HS-27A (cell line): ENCODE results near the gene OR6F1.
"Not testable (repeated sequence)": the region's sequence is repeated elsewhere in the genome, so short reads cannot be mapped to it uniquely, and the experiment has no call there.

Source experiments
- DNase-seq: peaks from one replicate; pipeline ENCODE4 v3.0.0-alpha.2; 2012; ENCODE audit warnings: low read depth, missing footprints

Gene OR6F1

GRCh38 chr1:247716546-247716945, at the start of gene OR6F1:
OR6F1 (minus strand) TSS chr1:247716646; CDS start chr1:247712755, 3,891 bp downstream.
- no peak for DNase-seq

GRCh38 chr1:247760456-247760855, 44.0 kb upstream of the OR6F1 start, which contains the start of gene OR1C1:
OR1C1 (minus strand) TSS chr1:247760556; CDS start chr1:247758406, 2,150 bp downstream.
- no peak for DNase-seq

GRCh38 chr1:247754311-247754710, 37.9 kb upstream of the OR6F1 start:
- not testable (repeated sequence) for DNase-seq

DNA sequence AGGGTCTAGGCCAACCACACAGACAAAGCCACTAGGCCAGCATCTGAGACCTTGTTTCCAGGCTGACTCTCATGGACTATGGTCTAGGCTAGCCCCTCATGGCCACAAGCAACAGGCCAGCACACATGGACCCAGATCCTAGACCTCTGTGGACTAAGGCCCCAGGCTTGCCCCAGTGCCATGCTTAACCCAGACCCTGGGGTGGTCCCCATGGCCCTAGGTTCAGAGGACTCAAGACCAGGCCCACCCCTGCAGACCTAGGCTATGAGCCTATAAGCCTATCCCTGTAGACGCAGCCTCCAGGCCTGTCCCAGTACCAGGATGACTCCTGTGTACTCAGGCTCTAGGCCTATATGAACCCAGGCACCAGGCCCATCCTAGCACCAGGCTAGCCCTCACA, 33.4 kb upstream of the OR6F1 start:
- DNase-seq = no peak

DNA sequence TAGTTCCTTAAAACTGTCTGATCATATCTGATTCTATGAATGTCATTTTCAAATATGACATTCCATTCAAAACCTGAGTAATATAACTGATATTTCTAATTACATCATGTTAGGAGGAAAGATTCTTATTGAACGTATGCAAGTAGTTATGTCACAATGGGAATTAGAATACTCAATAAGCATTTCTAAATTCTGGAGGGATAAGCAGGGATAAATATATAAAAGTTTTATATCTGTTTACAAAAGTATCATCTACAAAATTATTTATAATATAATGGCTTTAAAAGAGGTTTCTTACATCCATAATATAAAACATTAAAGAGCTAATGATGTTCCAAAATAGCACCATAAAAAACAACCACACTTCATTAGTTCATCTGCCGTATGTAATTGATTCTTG, 31.6 kb upstream of the OR6F1 start, which contains the start of gene OR14A2:
Gene OR14A2, minus strand, starts transcription at position 101 of the 400 bp plus-strand sequence.
- no peak for DNase-seq

- no peak for DNase-seq
These were observed 31.2 kb upstream of the OR6F1 start for GRCh38 chr1:247747616-247748015.

DNA sequence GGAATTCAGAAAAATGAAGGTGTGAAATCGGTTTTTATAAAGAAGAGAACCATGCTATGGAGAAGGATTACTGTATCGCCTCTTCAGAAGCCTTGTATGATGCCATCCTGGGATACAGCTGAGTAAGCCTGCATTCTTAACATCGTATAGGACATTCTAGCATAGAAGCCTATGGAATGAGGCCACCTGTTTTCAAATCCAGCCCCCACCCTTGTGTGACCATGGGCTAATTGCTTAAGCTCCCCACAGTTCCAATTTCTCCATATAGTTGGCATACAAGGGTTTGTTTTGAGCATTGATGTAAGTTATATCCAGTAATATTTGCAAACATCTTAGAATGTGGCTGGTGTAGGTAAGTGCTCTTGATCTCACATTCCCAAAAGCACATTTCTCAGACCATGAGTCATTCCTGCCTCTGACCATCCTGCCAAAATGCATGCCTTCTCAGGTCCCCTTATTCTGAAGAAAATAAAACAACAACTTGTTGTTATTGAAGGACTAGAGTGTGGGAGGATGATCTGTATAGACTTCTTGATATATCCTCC, 30.0 kb upstream of the OR6F1 start:
- DNase-seq = no peak

DNA sequence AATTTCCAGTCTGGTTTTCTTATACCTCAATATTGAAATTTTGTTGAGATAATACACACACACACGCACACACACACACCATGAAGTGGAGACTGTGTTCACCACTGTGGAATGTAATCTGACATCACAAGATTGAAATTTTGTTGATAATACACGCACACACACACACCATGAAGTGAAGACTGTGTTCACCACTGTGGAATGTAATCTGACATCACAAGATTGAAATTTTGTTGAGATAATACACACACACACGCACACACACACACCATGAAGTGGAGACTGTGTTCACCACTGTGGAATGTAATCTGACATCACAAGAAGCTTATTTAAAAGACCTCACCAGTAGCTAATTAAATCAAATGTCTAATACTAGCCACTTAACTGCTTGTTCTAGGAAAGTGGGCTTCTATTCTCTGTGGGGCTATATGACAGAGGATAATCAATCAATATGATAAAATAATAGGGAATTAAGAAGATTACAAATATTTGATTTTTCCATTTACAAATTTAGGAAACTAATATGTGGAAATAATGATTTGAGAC, 25.8 kb upstream of the OR6F1 start:
- DNase-seq = not testable (repeated sequence)

DNA sequence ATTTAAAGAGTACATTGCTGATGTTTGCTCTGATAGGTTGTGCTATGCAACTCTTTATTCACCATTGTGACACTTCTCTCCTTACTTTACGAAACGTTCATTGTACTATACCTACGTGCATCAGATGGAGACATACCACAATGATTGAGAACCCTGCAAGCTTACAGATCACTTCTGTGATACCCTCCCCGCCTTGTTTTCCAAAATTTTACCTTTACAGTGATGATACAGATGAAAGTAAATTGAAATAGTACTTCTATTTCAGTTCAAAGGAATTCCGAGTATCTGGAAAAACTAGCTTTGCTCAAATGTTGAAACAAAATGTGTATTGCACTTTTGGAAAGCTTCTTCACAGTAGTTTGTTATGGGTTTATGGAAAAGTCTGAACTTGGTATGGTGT, 25.3 kb upstream of the OR6F1 start:
- DNase-seq = no peak

- no peak for DNase-seq
These were observed 24.3 kb upstream of the OR6F1 start for GRCh38 chr1:247740721-247741120.

GRCh38 chr1:247738315-247738714, 21.9 kb upstream of the OR6F1 start, which contains the start of gene OR14K1:
OR14K1 (plus strand) TSS chr1:247738615; CDS start chr1:247738615, 0 bp downstream.
- no peak for DNase-seq

DNA sequence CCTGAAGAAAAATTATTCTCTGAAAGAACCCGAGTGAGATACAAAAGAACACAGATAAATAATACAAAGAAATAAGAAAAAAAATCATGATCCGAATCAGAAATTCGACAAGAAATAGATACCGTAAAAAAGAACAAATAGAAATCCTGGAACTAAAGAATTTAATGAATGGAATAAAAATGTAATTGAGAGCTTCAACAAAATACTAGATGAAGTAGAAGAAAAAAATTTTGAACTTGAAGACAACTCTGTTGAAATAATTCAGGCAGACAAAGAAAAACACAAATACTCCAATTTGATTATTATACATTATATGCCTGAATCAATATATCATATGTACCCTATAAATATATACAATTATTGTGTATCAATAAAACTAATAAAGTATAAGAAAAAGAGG, 4.8 kb upstream of the OR6F1 start:
- no peak for DNase-seq

- DNase-seq = no peak
These were observed 2.7 kb downstream of the OR6F1 start for GRCh38 chr1:247713753-247714152.

DNA sequence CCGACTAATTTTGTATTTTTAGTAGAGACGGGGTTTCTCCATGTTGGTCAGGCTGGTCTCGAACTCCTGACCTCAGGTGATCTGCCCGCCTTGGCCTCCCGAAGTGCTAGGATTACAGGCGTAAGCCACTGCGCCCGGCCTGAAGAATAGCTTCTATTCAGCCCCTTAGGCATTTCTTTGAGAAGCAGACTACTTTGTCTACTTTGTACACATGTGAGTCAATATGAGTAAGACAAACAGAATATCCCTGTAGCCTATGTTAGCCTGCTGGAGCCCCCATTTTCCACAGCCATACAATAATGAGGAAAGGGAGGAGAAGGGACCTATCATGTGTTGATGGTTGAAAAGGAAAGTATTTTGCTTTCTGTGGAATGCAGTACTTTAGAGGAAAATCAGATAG, 5.8 kb downstream of the OR6F1 start:
- not testable (repeated sequence) for DNase-seq

GRCh38 chr1:247701338-247701737, 15.1 kb downstream of the OR6F1 start:
- no peak for DNase-seq

GRCh38 chr1:247681288-247681897, 35.1 kb downstream of the OR6F1 start:
- DNase-seq = peak; percentile 1

GRCh38 chr1:247680171-247680570, 36.3 kb downstream of the OR6F1 start:
- DNase-seq = no peak

DNA sequence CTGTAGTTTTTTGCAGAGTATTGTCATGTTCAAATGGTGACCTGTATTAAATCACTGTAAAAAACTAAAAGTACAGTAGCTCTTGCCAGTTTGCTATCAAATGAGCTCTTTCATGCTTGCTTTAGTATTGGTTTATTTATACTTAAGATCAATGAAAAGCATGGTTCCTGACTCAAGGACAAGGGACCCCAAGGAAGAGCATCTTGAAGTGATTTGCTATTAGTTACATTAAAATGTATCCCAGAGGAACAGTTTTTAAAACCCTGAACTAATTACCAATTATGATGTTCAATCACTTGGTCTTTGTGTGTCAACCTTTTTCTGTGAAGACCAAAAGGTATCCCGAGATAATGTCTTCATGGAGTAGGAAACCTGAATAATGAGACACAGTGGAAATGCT, 36.8 kb downstream of the OR6F1 start, which contains the start of gene OR13G1:
Gene OR13G1, minus strand, starts transcription at position 101 of the 400 bp plus-strand sequence. CDS start 6,698 bp downstream, outside the sequence.
- DNase-seq = no peak

DNA sequence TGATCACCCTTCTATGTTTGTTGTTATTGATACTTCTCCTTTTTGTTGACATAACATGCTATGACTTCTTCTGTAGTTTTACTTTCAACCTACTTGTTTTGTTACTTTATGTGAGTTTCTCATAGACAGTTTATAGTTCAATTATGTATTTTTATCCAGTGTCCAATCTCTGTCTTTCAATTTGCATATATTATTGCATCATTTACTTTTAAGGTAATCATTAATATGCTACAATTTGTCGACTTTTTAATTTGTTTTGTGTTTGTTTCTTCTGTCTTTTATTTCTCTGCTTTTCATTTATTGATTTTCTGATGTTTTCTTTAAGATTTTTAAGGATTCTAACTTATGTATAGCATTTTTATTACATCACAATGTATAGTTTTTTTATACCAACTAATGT, 47.2 kb downstream of the OR6F1 start:
- no peak for DNase-seq
